Stimulated activated CD4-positive, alpha-beta T cell treated with anti-CD3 and anti-CD28 coated beads, Interleukin-2, amount 100 ng/mL, for 24 hours (primary cell): Measurements from ENCODE around the gene MED13.
"Not testable (repeated sequence)": the region's sequence is repeated elsewhere in the genome, so short reads cannot be mapped to it uniquely, and the experiment has no call there.

Source experiments
- DNase-seq, 2 donors: peaks; one replicate each; pipeline ENCODE4 v3.0.0-alpha.2; 2020

Gene MED13

GRCh38 chr17:61996916-61997605 lies 68.0 kb downstream of the MED13 start:
- no peak for DNase-seq

- no peak for DNase-seq
Observed at GRCh38 chr17:61989509-61989908, 75.6 kb downstream of the MED13 start.

GRCh38 chr17:61986898-61987297 lies 78.2 kb downstream of the MED13 start:
- DNase-seq, result no peak

GRCh38 chr17:61984821-61985220 lies 80.3 kb downstream of the MED13 start:
- no peak for DNase-seq

GRCh38 chr17:61981323-61981722 lies 83.8 kb downstream of the MED13 start:
- DNase-seq, result no peak

GRCh38 chr17:61980535-61980934 lies 84.5 kb downstream of the MED13 start:
- DNase-seq, result no peak

- no peak for DNase-seq
Observed at GRCh38 chr17:61974115-61974514, 91.0 kb downstream of the MED13 start.

GRCh38 chr17:61972311-61972710 lies 92.8 kb downstream of the MED13 start:
- DNase-seq, result no peak

- no peak for DNase-seq
Observed at GRCh38 chr17:61970030-61970429, 95.0 kb downstream of the MED13 start.

GRCh38 chr17:61968757-61969156 lies 96.3 kb downstream of the MED13 start:
- no peak for DNase-seq

- DNase-seq, result no peak
Observed at GRCh38 chr17:61967729-61968128, 97.3 kb downstream of the MED13 start.

- DNase-seq, result no peak
Observed at GRCh38 chr17:61966191-61966590, 98.9 kb downstream of the MED13 start.

GRCh38 chr17:61955619-61956018 lies 109.5 kb downstream of the MED13 start:
- no peak for DNase-seq

- DNase-seq, result no peak
Observed at GRCh38 chr17:61947367-61948078, 117.6 kb downstream of the MED13 start.

- DNase-seq, result no peak
Observed at GRCh38 chr17:61946359-61946758, 118.7 kb downstream of the MED13 start.

- DNase-seq, result no peak
Observed at GRCh38 chr17:61943117-61943516, 122.0 kb downstream of the MED13 start.

GRCh38 chr17:61942085-61942484 lies 123.0 kb downstream of the MED13 start:
- DNase-seq, result no peak

GRCh38 chr17:61928101-61928436 lies 137.0 kb downstream of the MED13 start:
- DNase-seq, result no peak

- DNase-seq, result peak; percentile 97
Observed at GRCh38 chr17:61927208-61928100, 137.6 kb downstream of the MED13 start, which contains the start of gene INTS2. Gene INTS2, minus strand, starts transcription at chr17:61927982. Its CDS starts 1,338 bp downstream, at chr17:61926644.

- no peak for DNase-seq
Observed at GRCh38 chr17:61926826-61927207, 138.3 kb downstream of the MED13 start.

GRCh38 chr17:61915162-61915561 lies 149.9 kb downstream of the MED13 start:
- not testable (repeated sequence) for DNase-seq

- DNase-seq, result no peak
Observed at GRCh38 chr17:61908292-61909037, 156.6 kb downstream of the MED13 start.

GRCh38 chr17:61907361-61907760 lies 157.7 kb downstream of the MED13 start:
- DNase-seq, result no peak
